Glutamatergic neuron (in vitro differentiated cells): ENCODE measurements around the gene DPT. TPM values are rescaled to one million over a fixed set of nuclear protein-coding genes. Genes with fewer than 3 reads are reported as not detected.

Experiments
- DNase-seq: peaks from one replicate; pipeline ENCODE4 v3.0.0; 2022
- H3K27ac Mint-ChIP-seq: one replicate; pipeline ENCODE4 v1.8.0; 2020; ENCODE audit warnings: mild to moderate bottlenecking, mixed read lengths, inconsistent platforms; ENCODE audit not compliant: unreplicated experiment
- H3K27me3 Mint-ChIP-seq: one replicate; pipeline ENCODE4 v1.8.0; 2020; ENCODE audit warnings: mild to moderate bottlenecking, moderate library complexity, mixed read lengths, inconsistent platforms; ENCODE audit not compliant: unreplicated experiment
- H3K36me3 Mint-ChIP-seq: one replicate; pipeline ENCODE4 v1.8.0; 2020; ENCODE audit warnings: mild to moderate bottlenecking, mixed read lengths, inconsistent platforms; ENCODE audit not compliant: unreplicated experiment
- H3K4me1 Mint-ChIP-seq: one replicate; pipeline ENCODE4 v1.8.0; 2020; ENCODE audit warnings: mild to moderate bottlenecking, low read depth, mixed read lengths, inconsistent platforms; ENCODE audit not compliant: unreplicated experiment
- H3K4me3 Mint-ChIP-seq: one replicate; pipeline ENCODE4 v1.8.0; 2020; ENCODE audit warnings: mild to moderate bottlenecking, mixed read lengths, inconsistent platforms; ENCODE audit not compliant: unreplicated experiment
- H3K9me3 Mint-ChIP-seq: one replicate; pipeline ENCODE4 v1.8.0; 2020; ENCODE audit warnings: mild to moderate bottlenecking, moderate library complexity, mixed read lengths, inconsistent platforms; ENCODE audit not compliant: unreplicated experiment
- total RNA-seq: library from RNA; stranded (reverse); fragmentation: NEBNext Ultra II Directional; extraction: Animal tissue kit (Norgen Biotek cat#: 25700); gene quantifications from one replicate; pipeline ENCODE4 v1.2.1, GENCODE V29; 2021; ENCODE audit not compliant: unreplicated experiment
- TF ChIP-seq, protein P1 (sequence below): fragments of 200-600 bp; sonication (generic); IDR thresholded peaks from one replicate; pipeline ENCODE4 v1.5.0; 2021; ENCODE audit not compliant: partially characterized antibody, unreplicated experiment

The DPT gene
- total RNA-seq, 1 donor from 2014 or later: not detected

DNA sequence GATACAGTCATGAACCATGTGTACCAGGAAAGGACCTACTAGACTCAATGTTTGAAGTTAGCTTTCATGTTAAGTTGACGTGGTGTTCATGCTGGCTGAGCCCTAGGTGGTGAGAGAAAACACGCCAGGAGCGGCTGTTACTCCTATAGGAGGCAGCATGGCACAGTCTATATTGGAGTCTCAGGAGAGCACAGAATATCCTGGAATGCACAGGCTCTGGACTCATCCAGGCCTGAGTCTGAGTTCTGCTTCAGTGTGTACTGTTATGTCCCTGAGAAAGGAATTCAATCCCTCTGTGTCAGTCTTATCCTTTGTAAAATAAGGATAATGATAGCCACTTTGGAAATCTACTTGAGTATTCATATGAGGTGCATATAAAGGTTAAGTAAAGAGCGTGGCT lies 41.2 kb downstream of the DPT start:
- Mint-ChIP-seq H3K27me3 (no peaks in the 10 kb centered on the region), H3K27ac (no peak overlapping the region), H3K4me3 (no peak overlapping the region), H3K36me3 (no peaks in the 10 kb centered on the region), H3K9me3 (peaks cover 5% of the 10 kb centered on the region), H3K4me1 (peaks cover 9% of the 10 kb centered on the region)
- DNase-seq: no peak
- TF ChIP-seq, protein P1, sequence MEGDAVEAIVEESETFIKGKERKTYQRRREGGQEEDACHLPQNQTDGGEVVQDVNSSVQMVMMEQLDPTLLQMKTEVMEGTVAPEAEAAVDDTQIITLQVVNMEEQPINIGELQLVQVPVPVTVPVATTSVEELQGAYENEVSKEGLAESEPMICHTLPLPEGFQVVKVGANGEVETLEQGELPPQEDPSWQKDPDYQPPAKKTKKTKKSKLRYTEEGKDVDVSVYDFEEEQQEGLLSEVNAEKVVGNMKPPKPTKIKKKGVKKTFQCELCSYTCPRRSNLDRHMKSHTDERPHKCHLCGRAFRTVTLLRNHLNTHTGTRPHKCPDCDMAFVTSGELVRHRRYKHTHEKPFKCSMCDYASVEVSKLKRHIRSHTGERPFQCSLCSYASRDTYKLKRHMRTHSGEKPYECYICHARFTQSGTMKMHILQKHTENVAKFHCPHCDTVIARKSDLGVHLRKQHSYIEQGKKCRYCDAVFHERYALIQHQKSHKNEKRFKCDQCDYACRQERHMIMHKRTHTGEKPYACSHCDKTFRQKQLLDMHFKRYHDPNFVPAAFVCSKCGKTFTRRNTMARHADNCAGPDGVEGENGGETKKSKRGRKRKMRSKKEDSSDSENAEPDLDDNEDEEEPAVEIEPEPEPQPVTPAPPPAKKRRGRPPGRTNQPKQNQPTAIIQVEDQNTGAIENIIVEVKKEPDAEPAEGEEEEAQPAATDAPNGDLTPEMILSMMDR: no peak

DNA sequence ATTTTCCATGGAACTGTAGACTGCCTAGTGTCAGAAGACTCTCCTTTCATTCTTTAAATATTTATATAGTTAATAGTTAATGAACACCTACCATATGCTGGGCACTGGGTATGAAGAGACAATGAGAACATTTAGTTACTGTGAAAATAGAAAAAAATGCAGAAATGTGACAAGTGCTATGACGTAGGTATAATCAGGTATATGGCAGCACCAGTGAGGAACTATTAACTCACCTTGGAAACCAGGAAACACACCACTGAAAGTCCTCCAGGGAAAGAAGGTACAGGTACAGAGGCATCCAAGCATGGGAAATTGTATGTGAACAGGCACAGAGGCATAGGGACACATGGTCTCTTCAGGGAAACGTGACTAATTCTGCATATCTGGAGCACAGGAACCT lies 42.3 kb downstream of the DPT start:
- H3K27ac Mint-ChIP-seq: no peak overlapping the region
- no peak for DNase-seq
- TF ChIP-seq, protein P1: no peak
- peaks cover 4% of the 10 kb centered on the region for H3K36me3 Mint-ChIP-seq
- H3K4me1 Mint-ChIP-seq: peaks cover 7% of the 10 kb centered on the region
- peaks cover 5% of the 10 kb centered on the region for H3K9me3 Mint-ChIP-seq
- H3K27me3 Mint-ChIP-seq: no peaks in the 10 kb centered on the region
- H3K4me3 Mint-ChIP-seq: no peak overlapping the region

DNA sequence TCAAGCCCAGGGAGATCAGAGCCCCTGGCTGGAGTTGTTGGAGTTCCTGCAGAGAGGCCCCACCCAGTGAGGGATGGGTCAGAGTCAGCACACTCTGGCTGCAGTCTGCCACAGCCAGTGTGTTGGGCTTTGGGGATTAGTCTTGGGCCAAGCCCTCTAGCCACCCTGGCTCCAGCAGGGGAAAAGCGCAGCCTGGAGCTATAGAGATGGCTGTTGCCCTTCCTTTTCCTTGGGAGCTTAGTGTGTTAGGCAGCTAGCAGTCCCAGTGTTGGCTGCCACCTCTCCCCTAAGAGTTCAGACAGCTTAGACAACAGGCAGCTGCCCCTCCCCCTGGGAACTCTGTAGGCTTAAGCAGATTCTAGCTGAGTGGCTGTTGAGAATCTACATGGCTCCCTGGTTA lies 45.1 kb downstream of the DPT start:
- no peak overlapping the region for H3K4me3 Mint-ChIP-seq
- H3K27ac Mint-ChIP-seq: no peak overlapping the region
- no peak for DNase-seq

DNA sequence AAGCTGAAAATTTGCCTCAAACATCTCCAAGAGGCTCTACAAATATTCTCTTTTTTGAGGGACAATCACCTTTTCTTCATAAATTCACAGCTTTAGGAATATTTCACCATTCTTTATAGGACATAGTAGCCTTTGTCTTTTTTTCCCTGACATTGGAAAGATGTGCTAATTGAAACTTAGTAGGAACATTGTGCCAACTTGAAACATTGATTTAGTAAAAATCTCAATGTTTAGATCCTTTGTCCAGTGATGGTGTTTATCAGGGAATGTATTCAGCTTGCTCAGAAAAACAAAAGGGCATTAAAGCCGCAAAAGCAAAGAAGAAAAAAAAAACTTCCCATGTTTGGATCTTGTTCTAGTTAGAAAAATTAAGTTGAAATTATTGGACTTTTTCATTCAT lies 52.1 kb downstream of the DPT start:
- Mint-ChIP-seq H3K4me3 (no peak overlapping the region), H3K9me3 (peaks cover 4% of the 10 kb centered on the region), H3K27me3 (no peaks in the 10 kb centered on the region), H3K36me3 (peaks cover 14% of the 10 kb centered on the region), H3K27ac (no peak overlapping the region), H3K4me1 (no peaks in the 10 kb centered on the region)
- TF ChIP-seq, protein P1: no peak
- DNase-seq: no peak

More for the DNA sequence above, 45.1 kb downstream of the DPT start:
- Mint-ChIP-seq H3K36me3 (peaks cover 16% of the 10 kb centered on the region), H3K27me3 (no peaks in the 10 kb centered on the region), H3K9me3 (peaks cover 4% of the 10 kb centered on the region), H3K4me1 (no peaks in the 10 kb centered on the region)
- TF ChIP-seq, protein P1: no peak

DNA sequence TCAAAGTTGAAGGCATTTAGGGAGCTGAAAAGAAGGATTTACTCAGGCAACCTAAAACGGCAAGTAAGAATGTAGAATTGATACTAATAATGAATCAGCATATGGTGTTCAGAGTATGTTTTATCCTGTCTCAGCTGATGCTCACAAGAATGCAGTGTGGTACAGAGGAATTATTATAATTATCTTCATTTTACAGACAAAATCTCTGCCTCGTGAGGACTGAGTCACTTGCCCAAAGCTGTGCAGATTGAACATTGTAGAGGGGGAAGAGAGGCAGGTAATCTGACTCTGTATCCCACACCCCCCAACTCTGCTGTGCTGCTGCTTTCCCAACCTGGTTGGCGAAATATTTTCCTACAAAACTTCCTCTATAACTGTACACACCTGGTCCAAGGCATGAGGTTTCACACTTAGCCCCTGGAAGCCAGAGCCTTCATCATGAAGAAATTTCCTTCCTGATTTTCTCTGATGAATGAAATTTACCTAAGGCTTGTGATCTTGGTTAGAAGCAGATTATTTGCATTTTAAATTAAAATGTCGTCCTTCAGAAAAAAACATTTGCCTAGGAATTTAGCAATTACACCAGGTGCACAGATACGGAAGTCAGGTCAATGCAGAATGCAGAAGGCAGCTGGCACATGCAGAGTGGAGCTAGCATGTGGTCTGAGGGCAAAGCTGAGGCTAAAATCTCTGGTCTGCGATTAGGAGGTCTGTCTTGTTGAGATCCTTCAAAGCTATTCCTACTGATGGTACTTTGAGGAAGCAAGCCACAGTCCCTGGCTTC lies 52.8 kb downstream of the DPT start:
- Mint-ChIP-seq H3K9me3 (peaks cover 6% of the 10 kb centered on the region), H3K27ac (no peak overlapping the region), H3K36me3 (peaks cover 7% of the 10 kb centered on the region), H3K27me3 (no peaks in the 10 kb centered on the region), H3K4me1 (no peaks in the 10 kb centered on the region), H3K4me3 (no peak overlapping the region)
- TF ChIP-seq, protein P1: no peak
- DNase-seq: no peak
